Peyer's patch (tissue), 4 donors: ENCODE results near the gene DMPK.

Experiments used
- POLR2A ChIP-seq, 2 donors: fragments of 450-650 bp; IDR thresholded peaks; one replicate each; pipeline ENCODE4 v1.5.1; 2017; ENCODE audit warnings: antibody characterized with exemption in 2 of 2, mild to moderate bottlenecking in 2 of 2, moderate library complexity in 2 of 2
- TF ChIP-seq, protein P1 (sequence below), 6 experiments: fragments of 450-650 bp in 4 of 6; fragments of 200-600 bp in 2 of 6; sonication (generic) in 1 of 6; IDR thresholded peaks; one replicate each; pipeline ENCODE4 v1.5.1; 2017 to 2019; ENCODE audit warnings: antibody characterized with exemption in 6 of 6, mild to moderate bottlenecking in 3 of 6, moderate library complexity in 1 of 6

DNA sequence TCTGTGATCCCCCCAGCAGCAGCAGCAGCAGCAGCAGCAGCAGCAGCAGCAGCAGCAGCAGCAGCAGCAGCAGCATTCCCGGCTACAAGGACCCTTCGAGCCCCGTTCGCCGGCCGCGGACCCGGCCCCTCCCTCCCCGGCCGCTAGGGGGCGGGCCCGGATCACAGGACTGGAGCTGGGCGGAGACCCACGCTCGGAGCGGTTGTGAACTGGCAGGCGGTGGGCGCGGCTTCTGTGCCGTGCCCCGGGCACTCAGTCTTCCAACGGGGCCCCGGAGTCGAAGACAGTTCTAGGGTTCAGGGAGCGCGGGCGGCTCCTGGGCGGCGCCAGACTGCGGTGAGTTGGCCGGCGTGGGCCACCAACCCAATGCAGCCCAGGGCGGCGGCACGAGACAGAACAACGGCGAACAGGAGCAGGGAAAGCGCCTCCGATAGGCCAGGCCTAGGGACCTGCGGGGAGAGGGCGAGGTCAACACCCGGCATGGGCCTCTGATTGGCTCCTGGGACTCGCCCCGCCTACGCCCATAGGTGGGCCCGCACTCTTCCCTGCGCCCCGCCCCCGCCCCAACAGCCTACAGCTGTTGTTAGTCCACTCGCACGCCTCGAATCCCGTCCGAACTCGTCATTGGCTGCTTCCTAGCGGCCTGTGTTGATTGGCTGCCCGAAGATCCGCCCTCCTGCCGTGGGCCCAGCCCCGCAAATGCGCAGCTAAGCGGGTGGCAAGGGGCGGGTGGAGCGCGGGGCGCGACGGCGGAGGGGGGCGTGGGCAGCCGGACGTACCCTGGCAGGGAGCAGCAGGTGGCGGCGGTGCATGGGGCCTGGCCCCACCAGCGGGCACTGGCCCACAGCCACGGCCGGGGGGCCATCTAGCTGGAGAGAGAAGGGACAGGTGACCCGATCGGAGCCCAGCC lies 11.8 kb downstream of the DMPK start:
- TF ChIP-seq POLR2A (IDR thresholded peaks at IDR 0.05): peak; percentile 24 to 47
- TF ChIP-seq, protein P1, sequence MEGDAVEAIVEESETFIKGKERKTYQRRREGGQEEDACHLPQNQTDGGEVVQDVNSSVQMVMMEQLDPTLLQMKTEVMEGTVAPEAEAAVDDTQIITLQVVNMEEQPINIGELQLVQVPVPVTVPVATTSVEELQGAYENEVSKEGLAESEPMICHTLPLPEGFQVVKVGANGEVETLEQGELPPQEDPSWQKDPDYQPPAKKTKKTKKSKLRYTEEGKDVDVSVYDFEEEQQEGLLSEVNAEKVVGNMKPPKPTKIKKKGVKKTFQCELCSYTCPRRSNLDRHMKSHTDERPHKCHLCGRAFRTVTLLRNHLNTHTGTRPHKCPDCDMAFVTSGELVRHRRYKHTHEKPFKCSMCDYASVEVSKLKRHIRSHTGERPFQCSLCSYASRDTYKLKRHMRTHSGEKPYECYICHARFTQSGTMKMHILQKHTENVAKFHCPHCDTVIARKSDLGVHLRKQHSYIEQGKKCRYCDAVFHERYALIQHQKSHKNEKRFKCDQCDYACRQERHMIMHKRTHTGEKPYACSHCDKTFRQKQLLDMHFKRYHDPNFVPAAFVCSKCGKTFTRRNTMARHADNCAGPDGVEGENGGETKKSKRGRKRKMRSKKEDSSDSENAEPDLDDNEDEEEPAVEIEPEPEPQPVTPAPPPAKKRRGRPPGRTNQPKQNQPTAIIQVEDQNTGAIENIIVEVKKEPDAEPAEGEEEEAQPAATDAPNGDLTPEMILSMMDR (IDR thresholded peaks at IDR 0.05): peak; percentile 80 to 97 (median 96)
